Measurements from ENCODE around the gene CD302. TPM values are rescaled to one million over a fixed set of nuclear protein-coding genes. Genes with fewer than 3 reads are reported as not detected.
"Not testable (repeated sequence)": the region's sequence is repeated elsewhere in the genome, so short reads cannot be mapped to it uniquely, and the experiment has no call there.

CD302 gene
- total RNA-seq, 2 donors from 2014 or later: 27.3 to 28.7 TPM

GRCh38 chr2:159829376-159829775 lies 31.4 kb upstream of the CD302 start:
- Histone ChIP-seq H3K9me3 (no peaks in the 10 kb centered on the region), H3K36me3 (no peaks in the 10 kb centered on the region), H3K4me1 (no peaks in the 10 kb centered on the region), H3K27ac (no peak overlapping the region), H3K27me3 (no peaks in the 10 kb centered on the region), H3K4me3 (no peak overlapping the region)
- DNase-seq (ENCODE audit: low spot score): no peak
- no peak for TF ChIP-seq CTCF (IDR thresholded peaks at IDR 0.05)

DNA sequence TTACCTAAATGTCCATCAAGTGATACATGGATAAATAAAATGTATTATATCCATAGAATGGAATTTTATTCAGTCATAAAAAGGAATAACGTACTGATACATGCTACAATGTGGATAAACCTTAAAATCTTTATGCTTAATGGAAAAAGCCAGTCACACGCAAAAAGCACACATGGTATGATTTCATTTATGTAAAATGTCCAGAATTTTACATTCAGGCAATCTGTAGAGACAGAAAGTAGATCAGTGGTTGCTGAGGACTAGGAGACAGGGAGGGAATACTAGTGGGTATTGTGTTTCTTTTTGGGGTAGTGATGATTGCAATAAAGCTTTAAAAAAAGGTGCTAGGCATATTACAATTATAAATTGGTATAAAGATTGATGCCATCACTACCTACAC lies 30.7 kb upstream of the CD302 start:
- Histone ChIP-seq H3K4me1 (no peaks in the 10 kb centered on the region), H3K4me3 (no peak overlapping the region)

GRCh38 chr2:159822478-159822833 lies 24.4 kb upstream of the CD302 start:
- H3K4me3 ChIP-seq; H3K9me3 ChIP-seq; H3K36me3 ChIP-seq; DNase-seq (ENCODE audit: low spot score); H3K4me1 ChIP-seq; H3K27ac ChIP-seq; H3K27me3 ChIP-seq: not testable (repeated sequence)

More for the DNA sequence above, 30.7 kb upstream of the CD302 start:
- no peak for TF ChIP-seq CTCF (IDR thresholded peaks at IDR 0.05)
- Histone ChIP-seq H3K27me3 (no peaks in the 10 kb centered on the region), H3K27ac (no peak overlapping the region), H3K9me3 (no peaks in the 10 kb centered on the region), H3K36me3 (no peaks in the 10 kb centered on the region)
- no peak for DNase-seq (ENCODE audit: low spot score)

GRCh38 chr2:159821775-159822477 lies 23.9 kb upstream of the CD302 start:
- H3K36me3 ChIP-seq; H3K4me3 ChIP-seq; DNase-seq (ENCODE audit: low spot score); H3K9me3 ChIP-seq; H3K27me3 ChIP-seq; H3K27ac ChIP-seq; H3K4me1 ChIP-seq: not testable (repeated sequence)

GRCh38 chr2:159818940-159819339 lies 20.9 kb upstream of the CD302 start:
- no peaks in the 10 kb centered on the region for H3K27me3 ChIP-seq
- TF ChIP-seq CTCF (IDR thresholded peaks at IDR 0.05): no peak
- H3K4me3 ChIP-seq: no peak overlapping the region
- no peak for DNase-seq (ENCODE audit: low spot score)
- H3K27ac ChIP-seq: no peak overlapping the region
- no peaks in the 10 kb centered on the region for H3K36me3 ChIP-seq
- H3K9me3 ChIP-seq: no peaks in the 10 kb centered on the region
- H3K4me1 ChIP-seq: no peaks in the 10 kb centered on the region

DNA sequence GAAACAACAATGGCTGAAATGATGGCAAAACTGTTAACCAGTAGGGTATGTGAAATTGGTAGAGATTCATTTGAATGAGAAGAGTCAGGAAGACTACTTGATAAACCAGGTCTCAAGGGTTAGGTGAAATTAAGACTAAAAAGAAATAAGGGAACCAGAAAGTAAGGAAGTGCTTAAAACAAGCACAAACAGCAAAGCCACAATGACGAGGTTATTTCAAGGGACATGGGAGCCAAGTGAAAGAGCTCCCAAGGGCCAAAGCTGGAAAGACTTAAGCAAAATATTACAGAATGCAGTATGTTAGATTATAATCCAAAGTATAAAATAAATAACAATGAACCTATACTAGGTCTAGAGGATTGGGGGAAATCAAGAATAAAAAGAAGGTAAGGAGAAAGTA lies 19.3 kb upstream of the CD302 start:
- H3K27ac ChIP-seq: no peak overlapping the region
- no peak overlapping the region for H3K4me3 ChIP-seq
- H3K9me3 ChIP-seq: no peaks in the 10 kb centered on the region
- H3K27me3 ChIP-seq: no peaks in the 10 kb centered on the region
- H3K36me3 ChIP-seq: no peaks in the 10 kb centered on the region
- no peak for DNase-seq (ENCODE audit: low spot score)
- TF ChIP-seq CTCF (IDR thresholded peaks at IDR 0.05): no peak
- H3K4me1 ChIP-seq: no peaks in the 10 kb centered on the region

DNA sequence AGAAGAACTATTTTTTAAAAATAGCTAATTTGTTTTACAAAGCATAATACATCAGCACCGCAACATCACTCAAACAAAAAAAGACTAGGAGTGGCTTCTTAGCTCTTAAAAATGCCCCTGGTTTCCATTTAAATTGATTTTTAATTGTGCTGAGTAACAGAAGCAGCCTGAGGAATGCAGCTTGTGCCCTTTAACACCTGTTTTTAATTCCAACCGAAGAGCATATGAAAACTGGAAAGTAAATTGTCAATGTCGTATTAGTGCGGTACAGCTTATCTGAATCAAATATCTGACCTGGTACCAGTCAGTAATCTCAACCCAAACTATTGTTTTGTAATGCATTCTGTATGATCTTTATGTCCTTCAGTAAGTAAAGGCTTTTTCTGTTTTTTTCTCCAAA lies 13.2 kb upstream of the CD302 start:
- H3K27ac ChIP-seq: no peak overlapping the region
- H3K4me1 ChIP-seq: no peaks in the 10 kb centered on the region
- H3K9me3 ChIP-seq: no peaks in the 10 kb centered on the region
- no peak for TF ChIP-seq CTCF (IDR thresholded peaks at IDR 0.05)
- no peak overlapping the region for H3K4me3 ChIP-seq
- no peaks in the 10 kb centered on the region for H3K36me3 ChIP-seq
- H3K27me3 ChIP-seq: no peaks in the 10 kb centered on the region
- DNase-seq (ENCODE audit: low spot score): no peak
